ENCODE measurements around the gene SGSM1. TPM values are rescaled to one million over a fixed set of nuclear protein-coding genes. Genes with fewer than 3 reads are reported as not detected.

SGSM1 gene
- total and polyA plus RNA-seq, 8 donors = 2.0 to 5.3 (median 4.3) TPM

GRCh38 chr22:24760708-24761306, 45.2 kb upstream of the SGSM1 start:
- Histone ChIP-seq H3K9me3 (no peaks in the 10 kb centered on the region), H3K36me3 (no peaks in the 10 kb centered on the region), H3K27ac (no peak overlapping the region), H3K4me1 (no peaks in the 10 kb centered on the region), H3K4me3 (no peak overlapping the region), H3K27me3 (peaks cover 0 to 20% of the 10 kb centered on the region in 2 donors)
- intact Hi-C loops (cut with DNase I) = no loop called here
- ATAC-seq = no peak
- DNase-seq = no peak
- TF ChIP-seq, protein P1, sequence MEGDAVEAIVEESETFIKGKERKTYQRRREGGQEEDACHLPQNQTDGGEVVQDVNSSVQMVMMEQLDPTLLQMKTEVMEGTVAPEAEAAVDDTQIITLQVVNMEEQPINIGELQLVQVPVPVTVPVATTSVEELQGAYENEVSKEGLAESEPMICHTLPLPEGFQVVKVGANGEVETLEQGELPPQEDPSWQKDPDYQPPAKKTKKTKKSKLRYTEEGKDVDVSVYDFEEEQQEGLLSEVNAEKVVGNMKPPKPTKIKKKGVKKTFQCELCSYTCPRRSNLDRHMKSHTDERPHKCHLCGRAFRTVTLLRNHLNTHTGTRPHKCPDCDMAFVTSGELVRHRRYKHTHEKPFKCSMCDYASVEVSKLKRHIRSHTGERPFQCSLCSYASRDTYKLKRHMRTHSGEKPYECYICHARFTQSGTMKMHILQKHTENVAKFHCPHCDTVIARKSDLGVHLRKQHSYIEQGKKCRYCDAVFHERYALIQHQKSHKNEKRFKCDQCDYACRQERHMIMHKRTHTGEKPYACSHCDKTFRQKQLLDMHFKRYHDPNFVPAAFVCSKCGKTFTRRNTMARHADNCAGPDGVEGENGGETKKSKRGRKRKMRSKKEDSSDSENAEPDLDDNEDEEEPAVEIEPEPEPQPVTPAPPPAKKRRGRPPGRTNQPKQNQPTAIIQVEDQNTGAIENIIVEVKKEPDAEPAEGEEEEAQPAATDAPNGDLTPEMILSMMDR (IDR thresholded peaks at IDR 0.05) = no peak

DNA sequence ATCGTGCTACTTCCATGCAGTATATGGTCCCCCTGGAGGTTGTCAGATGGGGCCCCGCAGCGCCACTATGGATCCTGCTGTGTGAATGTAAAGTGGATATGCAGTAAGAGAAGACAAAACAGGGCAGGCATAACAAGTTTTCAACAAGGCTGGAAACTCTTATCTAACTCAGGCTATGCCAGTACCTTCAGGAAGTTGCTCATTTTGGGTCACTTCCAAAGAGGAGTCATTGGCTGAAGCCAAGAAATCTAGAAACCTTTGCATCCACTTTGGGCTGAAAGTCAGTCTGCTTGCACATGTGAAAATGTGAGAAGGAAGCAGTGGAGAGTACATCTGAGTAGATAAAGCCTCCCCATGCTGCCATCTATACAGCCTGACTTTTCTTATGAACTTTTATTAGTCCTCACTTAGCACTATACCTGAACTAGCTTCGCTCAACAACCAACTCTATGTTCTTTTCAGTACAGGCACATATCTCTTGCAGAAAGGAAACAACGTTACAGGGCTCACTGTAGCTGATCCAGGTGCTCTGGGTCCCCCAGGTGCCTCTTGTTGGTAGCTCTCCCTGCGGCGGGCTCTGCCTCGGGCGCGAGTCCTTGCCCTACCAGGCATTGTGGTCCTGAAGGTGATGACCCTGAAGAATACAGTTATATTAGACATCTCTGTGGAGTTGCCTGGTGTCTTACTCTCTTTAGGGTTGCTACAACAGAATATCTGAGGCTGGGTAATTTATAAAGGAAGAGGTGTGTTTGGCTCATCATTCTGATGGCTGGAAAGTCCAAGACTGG, 43.9 kb upstream of the SGSM1 start:
- TF ChIP-seq, protein P1 (IDR thresholded peaks at IDR 0.05) = no peak
- Histone ChIP-seq H3K27ac (no peak overlapping the region), H3K9me3 (no peaks in the 10 kb centered on the region), H3K4me1 (no peaks in the 10 kb centered on the region), H3K27me3 (peaks cover 0 to 20% of the 10 kb centered on the region in 2 donors), H3K36me3 (no peaks in the 10 kb centered on the region), H3K4me3 (no peak overlapping the region)
- ATAC-seq = no peak
- intact Hi-C loops (cut with DNase I) = no loop called here
- DNase-seq = no peak

GRCh38 chr22:24763872-24764485, 42.0 kb upstream of the SGSM1 start:
- Histone ChIP-seq H3K4me1 (no peaks in the 10 kb centered on the region), H3K27me3 (peaks cover 0 to 19% of the 10 kb centered on the region in 2 donors), H3K9me3 (no peaks in the 10 kb centered on the region), H3K4me3 (no peak overlapping the region), H3K36me3 (no peaks in the 10 kb centered on the region), H3K27ac (no peak overlapping the region)
- DNase-seq (peak in 1 of 4 donors; percentile 68), ATAC-seq (no peak)
- intact Hi-C loops (cut with DNase I) = no loop called here
- TF ChIP-seq, protein P1 (IDR thresholded peaks at IDR 0.05) = no peak

DNA sequence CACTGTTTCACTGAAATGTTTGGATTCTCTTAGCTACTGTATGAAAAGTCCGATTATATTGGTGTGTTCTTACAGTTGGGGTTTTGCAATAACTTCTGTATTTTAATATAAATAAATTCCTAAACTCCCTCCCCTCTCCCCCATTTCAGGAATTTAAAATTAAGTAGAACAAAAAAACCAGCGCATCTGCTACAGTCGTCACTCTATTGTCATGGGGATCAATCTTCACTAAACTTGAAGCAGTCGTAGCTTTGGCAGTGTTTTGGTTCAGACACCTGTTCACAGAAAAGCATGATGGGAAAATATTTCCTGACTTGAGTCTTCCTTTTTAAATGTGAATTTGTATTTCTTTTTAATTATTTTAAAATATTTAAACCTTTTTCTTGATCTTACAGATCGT, 40.8 kb upstream of the SGSM1 start:
- Histone ChIP-seq H3K4me1 (no peaks in the 10 kb centered on the region), H3K4me3 (no peak overlapping the region), H3K9me3 (no peaks in the 10 kb centered on the region), H3K36me3 (no peaks in the 10 kb centered on the region), H3K27ac (no peak overlapping the region), H3K27me3 (peaks cover 0 to 12% of the 10 kb centered on the region in 2 donors)
- intact Hi-C loops (cut with DNase I) = loop anchor here in 1 of 2 donors (5.0 kb wide), 1 partner anchor 82 kb away; no protein-coding TSS in a partner anchor
- ATAC-seq (no peak), DNase-seq (no peak)
- TF ChIP-seq, protein P1 (IDR thresholded peaks at IDR 0.05) = no peak
